Measurements from ENCODE around the gene PFDN5. TPM values are rescaled to one million over a fixed set of nuclear protein-coding genes. Genes with fewer than 3 reads are reported as not detected.

The PFDN5 gene
- total RNA-seq, 1 experiment from 2014 or later: 387 TPM

- Histone ChIP-seq H3K9me3 (ENCODE audit: low read length) (no peaks in the 10 kb centered on the region), H3K4me2 (ENCODE audit: low read depth, low read length, poor library complexity, severe bottlenecking) (peak overlapping the region; percentile 93), H3K9ac (ENCODE audit: low read length) (peak overlapping the region; percentile 72), H3K27ac (ENCODE audit: low read length) (no peak overlapping the region), H3K36me3 (ENCODE audit: insufficient read depth, low read length) (no peaks in the 10 kb centered on the region), H3K27me3 (ENCODE audit: low read length) (no peaks in the 10 kb centered on the region), H4K20me1 (ENCODE audit: insufficient read depth, low read depth, low read length) (no peaks in the 10 kb centered on the region), H3K4me1 (ENCODE audit: low read length) (peaks cover 12% of the 10 kb centered on the region), H3K4me3 (ENCODE audit: low read length) (peak overlapping the region; percentile 72; the same call in 1 of the 2 replicates), H2AFZ (ENCODE audit: low read length) (peak overlapping the region; percentile 57; the same call in 1 of the 2 replicates), H3K79me2 (ENCODE audit: low read length) (no peaks in the 10 kb centered on the region), H3K9me2 (replicated peaks; ENCODE audit: insufficient read depth, low read length) (no peaks in the 10 kb centered on the region)
- no peak for DNase-seq
Measured at GRCh38 chr12:53344487-53344823, 49.1 kb downstream of the PFDN5 start.

- Histone ChIP-seq H3K4me3 (ENCODE audit: low read length) (peak overlapping the region; percentile 72), H4K20me1 (ENCODE audit: insufficient read depth, low read depth, low read length) (no peaks in the 10 kb centered on the region), H3K9ac (ENCODE audit: low read length) (peak overlapping the region; percentile 72), H3K9me2 (replicated peaks; ENCODE audit: insufficient read depth, low read length) (no peaks in the 10 kb centered on the region), H3K27me3 (ENCODE audit: low read length) (no peaks in the 10 kb centered on the region), H3K36me3 (ENCODE audit: insufficient read depth, low read length) (no peaks in the 10 kb centered on the region), H2AFZ (ENCODE audit: low read length) (peak overlapping the region; percentile 100), H3K4me1 (ENCODE audit: low read length) (peaks cover 12% of the 10 kb centered on the region), H3K9me3 (ENCODE audit: low read length) (no peaks in the 10 kb centered on the region), H3K4me2 (ENCODE audit: low read depth, low read length, poor library complexity, severe bottlenecking) (peak overlapping the region; percentile 93), H3K27ac (ENCODE audit: low read length) (no peak overlapping the region), H3K79me2 (ENCODE audit: low read length) (no peaks in the 10 kb centered on the region)
- DNase-seq: peak; percentile 89
Measured at GRCh38 chr12:53344824-53345485, 49.6 kb downstream of the PFDN5 start.

GRCh38 chr12:53345486-53346188 is 50.3 kb downstream of the PFDN5 start:
- peak overlapping the region; percentile 93 for H3K4me2 ChIP-seq (ENCODE audit: low read depth, low read length, poor library complexity, severe bottlenecking)
- H3K27ac ChIP-seq (ENCODE audit: low read length): no peak overlapping the region
- no peaks in the 10 kb centered on the region for H3K27me3 ChIP-seq (ENCODE audit: low read length)
- H3K9ac ChIP-seq (ENCODE audit: low read length): no peak overlapping the region
- H2AFZ ChIP-seq (ENCODE audit: low read length): peak overlapping the region; percentile 100; the same call in 1 of the 2 replicates
- H3K4me1 ChIP-seq (ENCODE audit: low read length): peaks cover 12% of the 10 kb centered on the region
- no peaks in the 10 kb centered on the region for H3K79me2 ChIP-seq (ENCODE audit: low read length)
- no peak for DNase-seq
- no peaks in the 10 kb centered on the region for H3K9me3 ChIP-seq (ENCODE audit: low read length)
- H3K36me3 ChIP-seq (ENCODE audit: insufficient read depth, low read length): no peaks in the 10 kb centered on the region
- no peaks in the 10 kb centered on the region for H4K20me1 ChIP-seq (ENCODE audit: insufficient read depth, low read depth, low read length)
- H3K9me2 ChIP-seq (replicated peaks; ENCODE audit: insufficient read depth, low read length): no peaks in the 10 kb centered on the region
- peak overlapping the region; percentile 72; the same call in 1 of the 2 replicates for H3K4me3 ChIP-seq (ENCODE audit: low read length)

- Histone ChIP-seq H2AFZ (ENCODE audit: low read length) (no peak overlapping the region), H3K4me2 (ENCODE audit: low read depth, low read length, poor library complexity, severe bottlenecking) (no peak overlapping the region), H3K36me3 (ENCODE audit: insufficient read depth, low read length) (no peaks in the 10 kb centered on the region), H3K4me1 (ENCODE audit: low read length) (peaks cover 12% of the 10 kb centered on the region), H3K79me2 (ENCODE audit: low read length) (no peaks in the 10 kb centered on the region), H4K20me1 (ENCODE audit: insufficient read depth, low read depth, low read length) (no peaks in the 10 kb centered on the region), H3K9me2 (replicated peaks; ENCODE audit: insufficient read depth, low read length) (no peaks in the 10 kb centered on the region), H3K9me3 (ENCODE audit: low read length) (no peaks in the 10 kb centered on the region), H3K27me3 (ENCODE audit: low read length) (no peaks in the 10 kb centered on the region), H3K27ac (ENCODE audit: low read length) (no peak overlapping the region), H3K4me3 (ENCODE audit: low read length) (no peak overlapping the region), H3K9ac (ENCODE audit: low read length) (no peak overlapping the region)
- no peak for DNase-seq
Measured at GRCh38 chr12:53346491-53346890, 51.1 kb downstream of the PFDN5 start.

- Histone ChIP-seq H4K20me1 (ENCODE audit: insufficient read depth, low read depth, low read length) (no peaks in the 10 kb centered on the region), H3K36me3 (ENCODE audit: insufficient read depth, low read length) (no peaks in the 10 kb centered on the region), H3K4me3 (ENCODE audit: low read length) (no peak overlapping the region), H3K9me3 (ENCODE audit: low read length) (no peaks in the 10 kb centered on the region), H2AFZ (ENCODE audit: low read length) (no peak overlapping the region), H3K4me1 (ENCODE audit: low read length) (peaks cover 12% of the 10 kb centered on the region), H3K27ac (ENCODE audit: low read length) (no peak overlapping the region), H3K27me3 (ENCODE audit: low read length) (no peaks in the 10 kb centered on the region), H3K4me2 (ENCODE audit: low read depth, low read length, poor library complexity, severe bottlenecking) (no peak overlapping the region), H3K9me2 (replicated peaks; ENCODE audit: insufficient read depth, low read length) (no peaks in the 10 kb centered on the region), H3K9ac (ENCODE audit: low read length) (no peak overlapping the region), H3K79me2 (ENCODE audit: low read length) (no peaks in the 10 kb centered on the region)
- DNase-seq: no peak
Measured at GRCh38 chr12:53347905-53348304, 52.6 kb downstream of the PFDN5 start.

Other genes with a start within 250 kb of the PFDN5 start
- 0.48 TPM in 1 of 2 replicates, not detected in the other for gene TNS2, start 245.5 kb upstream of the PFDN5 start, total RNA-seq (2014; rRNA removed; shearing (Covaris generic); ENCODE audit: low replicate concordance)
- 11.1 and 17.4 TPM in 2 replicates for gene SPRYD3, start 216.2 kb upstream of the PFDN5 start, total RNA-seq (2014; rRNA removed; shearing (Covaris generic); ENCODE audit: low replicate concordance)
- gene IGFBP6, start 197.9 kb upstream of the PFDN5 start, total RNA-seq (2014; rRNA removed; shearing (Covaris generic); ENCODE audit: low replicate concordance): 0.54 TPM in 1 of 2 replicates, not detected in the other
- not detected in 2 replicates for gene SOAT2, start 192.1 kb upstream of the PFDN5 start, total RNA-seq (2014; rRNA removed; shearing (Covaris generic); ENCODE audit: low replicate concordance)
- 24.0 and 30.6 TPM in 2 replicates for gene ZNF740, start 114.8 kb upstream of the PFDN5 start, total RNA-seq (2014; rRNA removed; shearing (Covaris generic); ENCODE audit: low replicate concordance)
- gene CSAD, start 114.6 kb upstream of the PFDN5 start, total RNA-seq (2014; rRNA removed; shearing (Covaris generic); ENCODE audit: low replicate concordance): 13.1 and 19.2 TPM in 2 replicates
- gene ITGB7, start 88.3 kb upstream of the PFDN5 start, total RNA-seq (2014; rRNA removed; shearing (Covaris generic); ENCODE audit: low replicate concordance): 124 and 159 TPM in 2 replicates
- gene RARG, start 63.3 kb upstream of the PFDN5 start, total RNA-seq (2014; rRNA removed; shearing (Covaris generic); ENCODE audit: low replicate concordance): 1.7 and 6.5 TPM in 2 replicates
- gene ESPL1, start 27.2 kb upstream of the PFDN5 start, total RNA-seq (2014; rRNA removed; shearing (Covaris generic); ENCODE audit: low replicate concordance): 9.4 and 22.8 TPM in 2 replicates
- 67.1 and 85.5 TPM in 2 replicates for gene MYG1, start 4.2 kb downstream of the PFDN5 start, total RNA-seq (2014; rRNA removed; shearing (Covaris generic); ENCODE audit: low replicate concordance)
- gene AAAS, start 26.1 kb downstream of the PFDN5 start, total RNA-seq (2014; rRNA removed; shearing (Covaris generic); ENCODE audit: low replicate concordance): 37.3 and 63.6 TPM in 2 replicates
- not detected in 2 replicates for gene SP7, start 40.8 kb downstream of the PFDN5 start, total RNA-seq (2014; rRNA removed; shearing (Covaris generic); ENCODE audit: low replicate concordance)
- gene SP1, start 84.6 kb downstream of the PFDN5 start, total RNA-seq (2014; rRNA removed; shearing (Covaris generic); ENCODE audit: low replicate concordance): 29.9 and 36.5 TPM in 2 replicates
- not detected in 2 replicates for gene AMHR2, start 128.3 kb downstream of the PFDN5 start, total RNA-seq (2014; rRNA removed; shearing (Covaris generic); ENCODE audit: low replicate concordance)
- gene PRR13, start 146.2 kb downstream of the PFDN5 start, total RNA-seq (2014; rRNA removed; shearing (Covaris generic); ENCODE audit: low replicate concordance): 112 and 139 TPM in 2 replicates
- gene PCBP2, start 156.6 kb downstream of the PFDN5 start, total RNA-seq (2014; rRNA removed; shearing (Covaris generic); ENCODE audit: low replicate concordance): 340 and 447 TPM in 2 replicates
- gene MAP3K12, start 203.9 kb downstream of the PFDN5 start, total RNA-seq (2014; rRNA removed; shearing (Covaris generic); ENCODE audit: low replicate concordance): 21.9 and 24.8 TPM in 2 replicates
- gene TARBP2, start 205.7 kb downstream of the PFDN5 start, total RNA-seq (2014; rRNA removed; shearing (Covaris generic); ENCODE audit: low replicate concordance): 37.0 and 65.7 TPM in 2 replicates
- gene NPFF, start 211.9 kb downstream of the PFDN5 start, total RNA-seq (2014; rRNA removed; shearing (Covaris generic); ENCODE audit: low replicate concordance): 1.0 TPM in 1 of 2 replicates, not detected in the other

Measured in Karpas-422 (cell line).